ENCODE results near the gene RCAN2.

Gene RCAN2

GRCh38 chr6:46491628-46492547 lies 639 bp upstream of the RCAN2 start:
- no peak for DNase-seq (ENCODE audit: low read depth)

DNA sequence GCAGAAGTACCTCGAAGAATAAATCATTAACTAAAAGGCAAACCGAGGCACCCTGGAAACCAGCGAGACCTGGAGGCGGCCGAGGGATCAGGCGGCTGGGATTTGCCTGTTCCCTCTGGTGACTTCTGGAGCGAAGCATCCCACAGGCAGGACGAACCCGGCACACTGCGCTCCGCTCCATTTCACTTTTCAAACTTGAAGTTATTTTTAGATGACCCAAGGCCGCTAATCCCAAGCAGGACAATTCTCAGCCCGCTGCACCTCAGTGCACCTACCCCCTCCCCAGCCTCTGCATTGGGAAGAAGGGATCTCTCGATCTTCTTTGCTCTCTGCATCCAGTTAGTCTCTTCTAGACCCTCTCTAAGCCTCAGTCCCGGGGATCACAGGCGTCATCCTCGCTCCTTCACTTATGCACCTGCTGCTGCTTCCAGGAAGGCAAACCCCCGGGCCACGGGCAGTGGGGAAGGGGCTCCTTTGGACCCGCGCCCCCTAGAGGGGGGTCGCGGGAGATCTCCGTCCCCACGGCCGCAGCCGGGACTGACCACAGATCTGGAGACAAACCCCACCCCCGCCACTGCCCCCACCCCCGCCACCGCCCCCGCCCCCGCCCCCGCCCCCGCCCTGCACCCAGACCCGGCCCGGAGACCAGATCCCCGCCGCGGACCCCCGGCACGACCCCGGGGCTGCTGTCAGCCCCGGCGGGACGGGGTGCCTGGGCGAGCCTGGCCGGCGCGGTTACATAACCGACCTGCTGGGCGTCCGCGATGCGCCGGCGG lies 636 bp downstream of the RCAN2 start:
- DNase-seq (ENCODE audit: low read depth), result no peak

DNA sequence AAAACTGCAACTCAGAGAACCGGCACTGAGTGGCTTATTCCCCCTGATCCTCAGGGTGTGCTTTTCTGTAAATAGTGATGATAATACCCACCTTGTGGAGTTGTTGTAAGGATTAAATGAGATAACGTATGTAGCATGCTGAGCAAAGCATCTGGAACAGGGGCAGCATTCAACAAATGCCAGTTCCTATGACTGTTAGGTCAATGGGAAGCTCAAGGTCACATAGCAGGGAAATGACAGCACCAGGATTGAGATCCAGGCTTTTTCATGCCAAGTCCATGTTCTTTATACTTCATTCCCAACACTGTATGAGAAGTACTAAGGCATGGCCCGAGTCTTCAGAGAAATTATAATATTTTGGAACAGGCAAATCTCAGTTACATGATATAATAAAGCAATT lies 5.1 kb downstream of the RCAN2 start:
- DNase-seq (ENCODE audit: low read depth), result no peak

- no peak for DNase-seq (ENCODE audit: low read depth)
Measured at GRCh38 chr6:46484081-46484820, 7.0 kb downstream of the RCAN2 start.

DNA sequence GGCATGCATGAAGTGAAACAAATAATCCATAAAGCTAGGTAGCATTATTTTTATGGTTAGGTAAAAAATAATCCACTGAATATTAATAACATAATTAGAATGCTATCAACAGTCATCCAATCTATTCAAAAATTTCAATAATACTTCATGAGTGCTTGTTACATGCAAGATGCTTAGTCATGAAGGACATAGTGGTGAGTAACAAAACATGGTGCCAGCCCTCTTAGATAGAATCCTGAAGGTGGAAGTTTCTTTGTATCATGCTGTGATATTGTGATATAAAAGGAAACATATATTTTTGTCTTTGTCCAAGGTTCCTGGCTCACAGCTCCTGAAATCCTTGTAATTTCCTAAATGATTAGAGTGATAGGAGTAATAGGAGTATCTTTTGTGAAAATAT lies 14.9 kb downstream of the RCAN2 start:
- no peak for DNase-seq (ENCODE audit: low read depth)

- no peak for DNase-seq (ENCODE audit: low read depth)
Measured at GRCh38 chr6:46473881-46474280, 17.4 kb downstream of the RCAN2 start.

- no peak for DNase-seq (ENCODE audit: low read depth)
Measured at GRCh38 chr6:46472243-46472642, 19.0 kb downstream of the RCAN2 start.

DNA sequence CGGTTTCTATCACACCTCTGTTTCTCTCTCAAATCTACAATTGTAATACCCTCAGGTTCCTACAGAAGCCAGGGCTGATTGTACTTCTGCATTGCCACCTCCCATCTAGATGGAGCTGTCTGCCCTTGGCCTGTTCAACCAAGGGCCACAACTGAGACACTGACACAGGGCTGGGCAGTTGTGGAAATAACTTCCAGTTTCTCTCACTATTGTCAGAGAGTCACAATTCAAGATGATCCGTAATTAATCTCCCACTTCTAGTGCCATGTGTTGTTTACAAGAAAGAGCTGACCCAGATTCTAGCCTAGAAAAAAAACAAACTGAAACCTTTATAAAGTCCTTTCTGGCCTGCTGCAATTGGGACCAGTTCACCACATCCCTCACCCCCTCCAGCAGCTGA lies 22.2 kb downstream of the RCAN2 start:
- DNase-seq (ENCODE audit: low read depth), result no peak

DNA sequence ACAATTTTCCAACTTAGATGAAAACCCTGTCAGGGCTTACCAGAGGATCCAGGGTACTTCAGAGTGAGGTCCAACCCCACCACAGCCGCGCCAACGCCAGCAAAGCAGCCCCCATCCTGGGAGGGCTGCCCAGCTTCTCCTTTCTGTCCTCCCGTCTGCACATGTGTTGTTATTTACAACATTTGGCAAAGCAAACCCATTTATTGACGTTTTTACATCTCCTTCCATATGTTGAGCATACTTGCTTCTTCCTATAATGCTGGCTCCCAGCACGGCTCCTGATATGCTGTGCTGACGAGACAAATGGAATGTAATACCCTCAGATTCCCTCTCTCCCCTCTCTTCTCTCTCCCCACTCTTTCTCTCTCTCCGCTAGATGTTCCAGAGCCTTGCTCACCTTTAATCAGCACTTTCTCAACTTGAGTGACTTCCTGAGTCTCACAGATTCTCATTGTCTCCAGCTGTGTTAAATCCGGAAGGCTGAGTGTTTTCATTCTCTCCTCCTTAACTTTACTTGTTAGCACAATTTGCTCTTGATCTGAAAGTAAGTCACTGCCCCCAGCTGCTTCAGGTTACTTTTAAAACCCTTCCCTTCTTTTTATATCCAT lies 22.7 kb downstream of the RCAN2 start:
- no peak for DNase-seq (ENCODE audit: low read depth)

DNA sequence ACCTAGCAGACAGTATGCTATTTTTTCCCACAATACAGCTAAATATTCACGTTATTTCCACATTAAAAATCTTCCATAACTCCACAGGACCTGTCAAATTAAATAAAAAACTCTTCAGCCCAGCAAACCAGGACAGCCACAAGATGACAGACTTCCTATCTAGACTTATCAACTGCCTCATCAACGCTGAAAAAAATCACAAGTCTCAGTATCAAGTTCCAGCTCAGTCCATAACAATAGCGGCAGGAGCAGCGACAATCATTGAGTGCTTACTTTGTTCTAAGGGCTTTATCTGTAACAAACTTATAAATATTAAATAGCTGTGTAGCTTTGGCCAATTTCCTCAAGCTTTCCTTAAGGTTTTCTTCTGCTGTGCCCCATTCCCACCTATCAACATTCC lies 24.7 kb downstream of the RCAN2 start:
- no peak for DNase-seq (ENCODE audit: low read depth)

- no peak for DNase-seq (ENCODE audit: low read depth)
Measured at GRCh38 chr6:46465294-46466165, 25.7 kb downstream of the RCAN2 start.

GRCh38 chr6:46456297-46456696 lies 35.0 kb downstream of the RCAN2 start:
- no peak for DNase-seq (ENCODE audit: low read depth)

- no peak for DNase-seq (ENCODE audit: low read depth)
Measured at GRCh38 chr6:46454691-46455090, 36.6 kb downstream of the RCAN2 start.

DNA sequence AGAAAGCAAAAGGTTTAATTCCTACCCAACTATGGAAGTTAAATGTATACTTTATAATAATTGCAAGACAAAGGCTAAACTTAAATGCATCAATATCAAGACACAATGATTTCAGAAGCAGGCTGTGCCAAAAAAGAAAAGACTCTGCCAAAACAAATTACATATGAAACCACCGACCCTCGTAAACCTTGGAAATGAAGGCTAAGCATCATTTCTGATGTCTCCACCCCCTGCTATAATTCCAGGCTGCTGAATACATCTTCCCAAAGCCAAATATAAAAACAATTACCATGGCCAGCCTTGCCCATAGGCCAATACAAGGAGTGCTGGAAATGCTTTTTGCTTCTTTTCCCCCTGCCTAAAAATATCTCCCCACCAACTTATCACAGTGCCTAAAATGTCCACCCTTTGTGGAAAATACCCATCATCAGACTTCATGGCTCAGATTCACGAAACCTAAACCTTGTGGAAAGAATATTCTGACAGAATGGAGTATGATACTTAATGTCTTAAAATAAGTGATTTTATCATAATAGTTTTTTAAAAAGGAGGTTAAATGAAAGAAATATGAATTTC lies 37.4 kb downstream of the RCAN2 start:
- DNase-seq (ENCODE audit: low read depth), result no peak

DNA sequence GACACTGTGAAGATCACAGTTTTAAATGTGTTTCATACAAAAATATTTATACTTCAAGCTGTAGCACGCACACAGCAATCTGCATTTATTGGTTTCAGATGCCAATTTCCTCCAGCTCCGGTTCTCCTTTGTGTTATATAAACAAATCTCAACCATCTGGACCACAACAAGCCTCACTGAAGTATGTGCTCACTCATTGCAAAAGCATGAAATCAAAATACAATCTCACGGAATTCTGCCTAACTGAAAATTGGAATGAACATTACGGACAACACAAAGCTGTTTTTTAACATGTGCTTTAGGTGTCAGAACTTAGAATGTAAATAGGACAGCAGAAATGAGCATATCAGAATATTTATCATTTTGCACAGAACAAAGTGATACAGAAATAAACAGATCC lies 38.0 kb downstream of the RCAN2 start:
- no peak for DNase-seq (ENCODE audit: low read depth)

DNA sequence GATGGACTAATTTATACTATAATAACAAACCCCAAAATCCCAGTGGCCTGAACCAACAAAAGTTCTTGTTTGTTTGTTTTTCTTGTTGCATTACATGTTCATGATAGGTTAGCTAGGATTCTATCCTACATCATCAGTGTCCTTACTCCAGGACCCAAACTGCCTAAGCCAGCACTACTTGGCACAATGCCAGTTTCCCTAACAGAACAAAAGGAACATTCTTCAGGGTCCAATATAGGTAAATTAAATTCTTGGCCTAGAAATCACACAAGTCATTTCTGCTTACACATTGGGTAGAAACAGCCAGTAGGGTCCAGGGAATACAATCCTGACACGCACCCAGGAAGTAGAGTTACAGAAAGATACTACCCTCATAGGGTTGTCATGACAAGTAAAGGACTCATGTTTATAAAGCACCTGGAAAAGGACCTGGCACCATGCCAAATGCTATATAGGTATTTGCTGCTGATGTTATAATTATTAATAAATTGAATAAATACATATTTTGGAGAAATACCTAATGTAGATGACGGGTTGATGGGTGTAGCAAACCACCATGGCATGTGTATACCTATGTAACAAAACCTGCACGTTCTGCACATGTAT lies 38.8 kb downstream of the RCAN2 start:
- no peak for DNase-seq (ENCODE audit: low read depth)

GRCh38 chr6:46451343-46451742 lies 39.9 kb downstream of the RCAN2 start:
- DNase-seq (ENCODE audit: low read depth), result no peak

DNA sequence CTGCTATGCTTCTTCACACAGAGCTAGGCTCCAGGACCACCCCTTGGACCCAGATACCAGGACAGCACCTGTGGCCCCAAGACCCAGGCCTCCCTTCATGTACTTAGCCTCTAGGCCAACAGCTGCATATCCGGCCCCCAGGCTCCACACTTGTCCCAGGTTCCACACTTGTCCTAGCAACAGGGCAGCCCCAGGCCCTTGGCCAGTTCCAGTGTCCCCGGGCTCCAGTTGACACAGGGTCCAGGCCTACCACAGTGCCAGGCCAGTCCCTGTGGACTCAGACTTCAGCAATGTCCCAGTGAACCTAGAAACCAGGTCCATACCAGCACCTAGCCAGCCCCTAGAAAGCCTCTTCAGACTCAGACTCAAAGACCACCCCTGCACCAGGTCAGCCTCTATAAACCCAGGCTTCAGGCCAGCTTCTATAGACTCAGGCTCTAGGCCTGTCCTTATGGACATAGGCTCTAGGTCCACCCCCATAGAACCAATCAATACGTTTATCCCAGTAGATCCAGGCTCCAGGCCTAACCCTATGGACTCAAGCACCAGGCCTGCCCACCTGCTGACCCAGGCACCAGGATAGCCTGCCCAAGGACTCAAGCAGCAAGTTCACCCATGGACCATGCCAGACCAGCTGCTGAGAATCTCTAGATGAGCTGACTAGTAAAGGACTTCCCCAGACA lies 46.3 kb downstream of the RCAN2 start:
- DNase-seq (ENCODE audit: low read depth), result no peak

GRCh38 chr6:46443623-46444022 lies 47.6 kb downstream of the RCAN2 start:
- no peak for DNase-seq (ENCODE audit: low read depth)

DNA sequence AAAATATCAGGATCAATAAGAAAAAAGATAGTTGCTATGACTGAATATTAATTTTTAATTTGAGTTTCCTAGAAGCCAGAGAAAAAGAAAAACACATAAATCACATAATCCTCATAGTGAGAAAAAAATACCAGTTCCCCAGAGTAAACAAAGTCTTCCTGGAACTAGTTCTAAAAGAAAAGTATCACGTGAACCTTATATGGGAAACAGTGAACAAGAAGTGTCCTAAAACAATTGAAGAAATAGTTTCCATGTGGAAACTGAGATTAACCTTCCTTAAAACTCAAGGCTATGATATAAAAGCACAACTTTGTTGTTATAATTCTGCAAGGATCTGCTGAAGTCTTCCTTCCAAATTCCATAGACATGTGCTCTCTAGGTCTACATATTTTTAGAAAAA lies 50.6 kb downstream of the RCAN2 start:
- no peak for DNase-seq (ENCODE audit: low read depth)

Data from CMK (cell line).